ENCODE data around the gene ERMARD.

The ERMARD gene

GRCh38 chr6:169803271-169803811 is 51.9 kb downstream of the ERMARD start:
- DNase-seq, result no peak

GRCh38 chr6:169803816-169804340 is 52.5 kb downstream of the ERMARD start:
- no peak for DNase-seq

- no peak for DNase-seq
Measured at GRCh38 chr6:169804427-169804826, 53.0 kb downstream of the ERMARD start.

GRCh38 chr6:169805242-169805838 is 53.9 kb downstream of the ERMARD start:
- no peak for DNase-seq

- DNase-seq, result no peak
Measured at GRCh38 chr6:169806701-169807100, 55.3 kb downstream of the ERMARD start.

GRCh38 chr6:169807229-169807628 is 55.8 kb downstream of the ERMARD start:
- DNase-seq, result no peak

GRCh38 chr6:169807699-169808607 is 56.5 kb downstream of the ERMARD start:
- DNase-seq, result no peak

GRCh38 chr6:169808608-169808967 is 57.2 kb downstream of the ERMARD start:
- DNase-seq, result no peak

GRCh38 chr6:169809386-169809785 is 58.0 kb downstream of the ERMARD start:
- DNase-seq, result no peak

- DNase-seq, result peak; percentile 66
Measured at GRCh38 chr6:169810066-169810989, 58.9 kb downstream of the ERMARD start.

- no peak for DNase-seq
Measured at GRCh38 chr6:169811072-169811471, 59.6 kb downstream of the ERMARD start.

GRCh38 chr6:169811521-169812256 is 60.3 kb downstream of the ERMARD start:
- no peak for DNase-seq

- no peak for DNase-seq
Measured at GRCh38 chr6:169812257-169812644, 60.8 kb downstream of the ERMARD start.

GRCh38 chr6:169813969-169814368 is 62.5 kb downstream of the ERMARD start:
- no peak for DNase-seq

- DNase-seq, result no peak
Measured at GRCh38 chr6:169816054-169816453, 64.6 kb downstream of the ERMARD start.

GRCh38 chr6:169816975-169817374 is 65.6 kb downstream of the ERMARD start:
- no peak for DNase-seq

- no peak for DNase-seq
Measured at GRCh38 chr6:169820358-169820757, 68.9 kb downstream of the ERMARD start.

- no peak for DNase-seq
Measured at GRCh38 chr6:169824021-169824420, 72.6 kb downstream of the ERMARD start.

GRCh38 chr6:169824848-169825557 is 73.6 kb downstream of the ERMARD start:
- DNase-seq, result no peak

GRCh38 chr6:169825558-169826225 is 74.3 kb downstream of the ERMARD start:
- DNase-seq, result no peak

- no peak for DNase-seq
Measured at GRCh38 chr6:169826697-169827096, 75.3 kb downstream of the ERMARD start.
